Activated B cell treated with CpG ODN at 0.5 μM for 24 hours (primary cell): ENCODE data around the gene NRG3. TPM values are rescaled to one million over a fixed set of nuclear protein-coding genes. Genes with fewer than 3 reads are reported as not detected.
"Not testable (repeated sequence)": the region's sequence is repeated elsewhere in the genome, so short reads cannot be mapped to it uniquely, and the experiment has no call there.

Experiments
- ATAC-seq: fragments of 200-7000 bp; cut with Tn5 transposase; one replicate; pipeline ENCODE4 v1.10.0; 2021; ENCODE audit warnings: low read depth, mild to moderate bottlenecking, moderate library complexity
- CTCF ChIA-PET: fragments of 350-600 bp; sonication (Branson Sonifier 250); formaldehyde crosslinking; loops from one replicate; lab custom pipeline; 2021; ENCODE audit warnings: antibody characterized with exemption; lab: Charles Lee
- POLR2A ChIA-PET: fragments of 350-600 bp; sonication (Branson Sonifier 250); formaldehyde crosslinking; loops from one replicate; lab custom pipeline; 2021; ENCODE audit warnings: antibody characterized with exemption; lab: Charles Lee
- DNase-seq: peaks from one replicate; pipeline ENCODE4 v3.0.0; 2022
- H3K27ac Mint-ChIP-seq: one replicate; pipeline ENCODE4 v1.8.0; 2020; ENCODE audit warnings: mixed read lengths
- H3K27me3 Mint-ChIP-seq: one replicate; pipeline ENCODE4 v1.8.0; 2021; ENCODE audit warnings: mixed read lengths
- H3K36me3 Mint-ChIP-seq: one replicate; pipeline ENCODE4 v1.8.0; 2021; ENCODE audit warnings: low read depth, mixed read lengths
- H3K4me1 Mint-ChIP-seq: one replicate; pipeline ENCODE4 v1.8.0; 2021; ENCODE audit warnings: mixed read lengths
- H3K4me3 Mint-ChIP-seq: one replicate; pipeline ENCODE4 v1.8.0; 2020; ENCODE audit warnings: mild to moderate bottlenecking, mixed read lengths
- H3K9me3 Mint-ChIP-seq: one replicate; pipeline ENCODE4 v1.8.0; 2020; ENCODE audit warnings: mixed read lengths
- intact Hi-C: fragments of 100-400 bp; cut with micrococcal nuclease; formaldehyde crosslinking; loops from one replicate; pipeline ENCODE4 v1.15.1; 2024
- total RNA-seq: library from RNA; stranded (reverse); gene quantifications from 2 replicates; pipeline ENCODE4 v1.2.3, GENCODE V29; 2022
- TF ChIP-seq, protein P1 (sequence below): fragments of 200-600 bp; IDR thresholded peaks from one replicate; pipeline ENCODE4 v1.8.0; 2022; ENCODE audit warnings: antibody characterized with exemption, mild to moderate bottlenecking

Gene NRG3
- total RNA-seq, 1 donor from 2014 or later = not detected

DNA sequence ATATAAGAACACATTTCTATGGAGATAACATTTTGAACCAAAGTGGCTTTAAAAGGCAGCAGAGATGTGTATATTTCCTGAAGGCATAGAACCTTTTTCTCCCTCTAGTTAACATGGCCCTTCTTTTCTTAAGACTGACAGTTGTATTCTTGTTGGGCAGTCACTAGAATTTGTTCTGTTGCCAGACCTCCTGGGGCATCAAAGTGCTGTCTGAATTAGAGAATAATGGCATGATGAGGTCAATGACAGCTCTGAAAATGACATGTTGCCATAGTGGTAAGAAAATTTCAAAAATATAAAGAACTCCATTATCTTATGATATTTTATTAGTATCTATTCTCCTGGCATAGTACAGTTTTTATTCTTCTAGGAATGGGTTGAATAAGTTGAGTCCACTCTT, 446.7 kb downstream of the NRG3 start:
- no peaks in the 10 kb centered on the region for H3K4me1 Mint-ChIP-seq
- ChIA-PET POLR2A (no interaction called here), CTCF (no interaction called here)
- H3K9me3 Mint-ChIP-seq = no peaks in the 10 kb centered on the region
- ATAC-seq (no peak), DNase-seq (no peak)
- no peak overlapping the region for H3K27ac Mint-ChIP-seq
- TF ChIP-seq, protein P1, sequence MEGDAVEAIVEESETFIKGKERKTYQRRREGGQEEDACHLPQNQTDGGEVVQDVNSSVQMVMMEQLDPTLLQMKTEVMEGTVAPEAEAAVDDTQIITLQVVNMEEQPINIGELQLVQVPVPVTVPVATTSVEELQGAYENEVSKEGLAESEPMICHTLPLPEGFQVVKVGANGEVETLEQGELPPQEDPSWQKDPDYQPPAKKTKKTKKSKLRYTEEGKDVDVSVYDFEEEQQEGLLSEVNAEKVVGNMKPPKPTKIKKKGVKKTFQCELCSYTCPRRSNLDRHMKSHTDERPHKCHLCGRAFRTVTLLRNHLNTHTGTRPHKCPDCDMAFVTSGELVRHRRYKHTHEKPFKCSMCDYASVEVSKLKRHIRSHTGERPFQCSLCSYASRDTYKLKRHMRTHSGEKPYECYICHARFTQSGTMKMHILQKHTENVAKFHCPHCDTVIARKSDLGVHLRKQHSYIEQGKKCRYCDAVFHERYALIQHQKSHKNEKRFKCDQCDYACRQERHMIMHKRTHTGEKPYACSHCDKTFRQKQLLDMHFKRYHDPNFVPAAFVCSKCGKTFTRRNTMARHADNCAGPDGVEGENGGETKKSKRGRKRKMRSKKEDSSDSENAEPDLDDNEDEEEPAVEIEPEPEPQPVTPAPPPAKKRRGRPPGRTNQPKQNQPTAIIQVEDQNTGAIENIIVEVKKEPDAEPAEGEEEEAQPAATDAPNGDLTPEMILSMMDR = no peak
- no peaks in the 10 kb centered on the region for H3K36me3 Mint-ChIP-seq
- no peak overlapping the region for H3K4me3 Mint-ChIP-seq
- H3K27me3 Mint-ChIP-seq = no peaks in the 10 kb centered on the region
- intact Hi-C loops = no loop called here

DNA sequence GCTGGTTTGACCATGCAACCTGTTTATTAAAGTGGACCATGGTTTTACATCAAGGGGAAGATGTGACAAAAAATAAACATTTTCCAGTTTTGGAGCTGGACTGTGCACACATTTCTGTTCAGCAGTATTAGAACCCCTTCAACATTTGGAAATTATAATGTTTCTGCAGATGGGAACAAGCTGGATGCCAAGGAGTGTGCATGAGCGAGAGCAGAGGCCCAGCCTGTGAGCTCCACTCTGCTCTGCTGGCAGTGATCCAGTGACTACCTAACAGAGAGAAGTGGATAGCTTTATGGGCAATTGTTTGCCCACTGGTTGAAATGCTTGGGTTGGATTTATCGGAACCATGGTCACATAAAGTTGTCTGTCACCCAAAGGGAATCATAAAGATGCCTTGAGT, 456.7 kb downstream of the NRG3 start:
- ChIA-PET CTCF (no interaction called here), POLR2A (no interaction called here)
- Mint-ChIP-seq H3K4me1 (no peaks in the 10 kb centered on the region), H3K9me3 (peaks cover 2% of the 10 kb centered on the region), H3K4me3 (no peak overlapping the region), H3K36me3 (no peaks in the 10 kb centered on the region), H3K27ac (no peak overlapping the region), H3K27me3 (no peaks in the 10 kb centered on the region)
- TF ChIP-seq, protein P1 = no peak
- intact Hi-C loops = no loop called here
- ATAC-seq = no peak
- DNase-seq = no peak

DNA sequence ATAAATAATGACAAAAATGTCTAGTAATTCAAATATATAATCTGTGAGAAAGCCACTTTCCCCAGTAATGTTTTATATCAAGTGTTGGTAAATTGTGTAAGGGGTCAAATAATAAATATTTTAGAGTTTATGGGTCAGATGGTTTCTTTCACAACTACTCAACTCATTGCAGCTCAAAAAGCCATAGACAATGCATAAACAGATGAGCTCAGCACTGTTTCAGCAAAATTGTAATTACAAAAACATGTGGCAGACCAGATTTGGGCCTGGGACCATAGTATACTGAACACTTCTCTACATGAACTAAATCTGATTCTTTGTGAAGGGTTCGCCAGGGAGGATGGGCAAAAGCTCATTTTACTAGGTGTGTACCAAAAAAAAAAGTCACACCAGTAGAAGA, 460.8 kb downstream of the NRG3 start:
- no peaks in the 10 kb centered on the region for H3K27me3 Mint-ChIP-seq
- no peaks in the 10 kb centered on the region for H3K36me3 Mint-ChIP-seq
- H3K9me3 Mint-ChIP-seq = peaks cover 2% of the 10 kb centered on the region
- ATAC-seq (no peak), DNase-seq (no peak)
- CTCF ChIA-PET = no interaction called here
- no peaks in the 10 kb centered on the region for H3K4me1 Mint-ChIP-seq
- intact Hi-C loops = no loop called here
- H3K4me3 Mint-ChIP-seq = no peak overlapping the region
- no peak overlapping the region for H3K27ac Mint-ChIP-seq
- POLR2A ChIA-PET = no interaction called here
- TF ChIP-seq, protein P1 = no peak

DNA sequence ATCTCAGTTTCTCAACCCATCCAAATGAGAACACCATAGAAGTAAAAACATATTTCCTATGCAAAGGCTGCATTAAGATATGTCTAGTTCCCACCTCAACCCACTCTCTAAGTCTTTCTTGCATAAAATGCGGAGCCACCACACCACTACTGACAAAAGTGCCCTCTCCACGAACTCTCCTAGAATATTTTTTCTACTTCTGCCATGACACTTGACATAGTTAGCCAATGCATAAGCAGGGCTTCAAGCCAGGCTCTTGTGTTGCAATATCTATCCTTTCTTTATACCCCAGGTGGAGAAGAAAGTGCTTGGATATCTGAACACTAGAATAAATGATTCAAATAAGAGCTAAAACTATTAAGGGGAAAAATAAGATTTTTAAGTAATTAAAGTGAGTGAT, 465.2 kb downstream of the NRG3 start:
- ChIA-PET POLR2A (no interaction called here), CTCF (no interaction called here)
- TF ChIP-seq, protein P1 = no peak
- H3K27me3 Mint-ChIP-seq = no peaks in the 10 kb centered on the region
- intact Hi-C loops = no loop called here
- H3K36me3 Mint-ChIP-seq = no peaks in the 10 kb centered on the region
- DNase-seq = no peak
- ATAC-seq = no peak
- no peaks in the 10 kb centered on the region for H3K4me1 Mint-ChIP-seq
- peaks cover 7% of the 10 kb centered on the region for H3K9me3 Mint-ChIP-seq
- no peak overlapping the region for H3K27ac Mint-ChIP-seq
- no peak overlapping the region for H3K4me3 Mint-ChIP-seq

DNA sequence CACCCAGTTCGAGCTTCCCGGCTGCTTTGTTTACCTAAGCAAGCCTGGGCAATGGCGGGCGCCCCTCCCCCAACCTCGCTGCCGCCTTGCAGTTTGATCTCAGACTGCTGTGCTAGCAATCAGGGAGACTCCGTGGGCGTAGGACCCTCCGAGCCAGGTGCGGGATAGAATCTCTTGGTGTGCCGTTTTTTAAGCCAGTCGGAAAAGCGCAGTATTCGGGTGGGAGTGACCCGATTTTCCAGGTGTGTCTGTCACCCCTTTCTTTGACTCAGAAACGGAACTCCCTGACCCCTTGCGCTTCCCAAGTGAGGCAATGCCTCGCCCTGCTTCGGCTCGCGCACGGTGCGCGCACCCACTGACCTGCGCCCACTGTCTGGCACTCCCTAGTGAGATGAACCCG, 474.6 kb downstream of the NRG3 start:
- H3K4me1 Mint-ChIP-seq, POLR2A ChIA-PET, H3K9me3 Mint-ChIP-seq, H3K36me3 Mint-ChIP-seq, CTCF ChIA-PET, ATAC-seq, H3K27me3 Mint-ChIP-seq, intact Hi-C loops, H3K4me3 Mint-ChIP-seq, DNase-seq, H3K27ac Mint-ChIP-seq: not testable (repeated sequence)

DNA sequence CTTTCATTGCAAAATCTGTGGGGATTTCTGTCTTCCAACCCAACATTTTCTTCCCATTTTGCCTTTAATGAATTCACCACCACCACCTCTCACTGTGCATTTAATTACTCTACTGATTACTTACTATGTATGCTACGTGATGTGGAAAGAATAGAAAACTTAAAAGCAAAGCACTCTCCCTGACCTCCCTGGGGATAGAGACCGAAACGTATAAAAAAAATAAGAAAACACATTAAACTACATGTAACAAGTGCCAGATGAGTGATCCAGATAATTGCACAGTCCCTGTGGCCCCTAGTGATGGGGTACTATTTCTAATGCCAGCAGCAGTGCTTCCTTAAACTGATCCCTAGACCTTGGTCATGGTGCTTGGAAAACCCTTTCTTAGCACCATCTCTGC, 478.4 kb downstream of the NRG3 start:
- no peak for DNase-seq
- ChIA-PET POLR2A (no interaction called here), CTCF (no interaction called here)
- H3K4me1 Mint-ChIP-seq = no peaks in the 10 kb centered on the region
- no peak overlapping the region for H3K27ac Mint-ChIP-seq
- no peak for ATAC-seq
- intact Hi-C loops = no loop called here
- no peaks in the 10 kb centered on the region for H3K36me3 Mint-ChIP-seq
- no peak overlapping the region for H3K4me3 Mint-ChIP-seq
- H3K27me3 Mint-ChIP-seq = no peaks in the 10 kb centered on the region
- TF ChIP-seq, protein P1 = no peak
- H3K9me3 Mint-ChIP-seq = no peaks in the 10 kb centered on the region
